ENCODE measurements around the gene RPL32. TPM values are rescaled to one million over a fixed set of nuclear protein-coding genes. Genes with fewer than 3 reads are reported as not detected.

Gene RPL32
- total RNA-seq, 1 experiment from 2014 or later = 1,853 TPM

DNA sequence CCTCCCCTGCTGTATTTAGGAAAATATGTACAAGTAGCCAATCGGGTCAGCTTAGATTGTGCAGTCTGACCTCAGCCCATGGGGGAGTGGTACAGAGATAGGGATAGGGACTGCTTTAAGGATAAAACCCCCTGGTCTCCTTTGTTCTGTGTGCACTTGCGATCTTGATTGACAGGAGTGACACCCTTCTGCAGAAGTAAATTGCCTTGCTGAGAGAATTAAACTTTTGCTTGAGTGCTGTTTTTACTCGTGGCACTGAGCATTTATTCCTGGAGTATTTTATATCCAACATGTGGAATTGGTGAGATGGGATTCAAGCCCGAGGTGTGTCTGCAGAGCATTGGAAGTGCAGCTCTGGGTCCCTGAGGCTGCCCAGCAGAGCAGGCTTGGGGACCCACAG lies 23.9 kb upstream of the RPL32 start:
- TF ChIP-seq EGR1 (IDR thresholded peaks at IDR 0.05; ENCODE audit: low read depth) = no peak
- TF ChIP-seq, protein P1, sequence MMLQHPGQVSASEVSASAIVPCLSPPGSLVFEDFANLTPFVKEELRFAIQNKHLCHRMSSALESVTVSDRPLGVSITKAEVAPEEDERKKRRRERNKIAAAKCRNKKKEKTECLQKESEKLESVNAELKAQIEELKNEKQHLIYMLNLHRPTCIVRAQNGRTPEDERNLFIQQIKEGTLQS (IDR thresholded peaks at IDR 0.05) = no peak
- TF ChIP-seq, protein P2, sequence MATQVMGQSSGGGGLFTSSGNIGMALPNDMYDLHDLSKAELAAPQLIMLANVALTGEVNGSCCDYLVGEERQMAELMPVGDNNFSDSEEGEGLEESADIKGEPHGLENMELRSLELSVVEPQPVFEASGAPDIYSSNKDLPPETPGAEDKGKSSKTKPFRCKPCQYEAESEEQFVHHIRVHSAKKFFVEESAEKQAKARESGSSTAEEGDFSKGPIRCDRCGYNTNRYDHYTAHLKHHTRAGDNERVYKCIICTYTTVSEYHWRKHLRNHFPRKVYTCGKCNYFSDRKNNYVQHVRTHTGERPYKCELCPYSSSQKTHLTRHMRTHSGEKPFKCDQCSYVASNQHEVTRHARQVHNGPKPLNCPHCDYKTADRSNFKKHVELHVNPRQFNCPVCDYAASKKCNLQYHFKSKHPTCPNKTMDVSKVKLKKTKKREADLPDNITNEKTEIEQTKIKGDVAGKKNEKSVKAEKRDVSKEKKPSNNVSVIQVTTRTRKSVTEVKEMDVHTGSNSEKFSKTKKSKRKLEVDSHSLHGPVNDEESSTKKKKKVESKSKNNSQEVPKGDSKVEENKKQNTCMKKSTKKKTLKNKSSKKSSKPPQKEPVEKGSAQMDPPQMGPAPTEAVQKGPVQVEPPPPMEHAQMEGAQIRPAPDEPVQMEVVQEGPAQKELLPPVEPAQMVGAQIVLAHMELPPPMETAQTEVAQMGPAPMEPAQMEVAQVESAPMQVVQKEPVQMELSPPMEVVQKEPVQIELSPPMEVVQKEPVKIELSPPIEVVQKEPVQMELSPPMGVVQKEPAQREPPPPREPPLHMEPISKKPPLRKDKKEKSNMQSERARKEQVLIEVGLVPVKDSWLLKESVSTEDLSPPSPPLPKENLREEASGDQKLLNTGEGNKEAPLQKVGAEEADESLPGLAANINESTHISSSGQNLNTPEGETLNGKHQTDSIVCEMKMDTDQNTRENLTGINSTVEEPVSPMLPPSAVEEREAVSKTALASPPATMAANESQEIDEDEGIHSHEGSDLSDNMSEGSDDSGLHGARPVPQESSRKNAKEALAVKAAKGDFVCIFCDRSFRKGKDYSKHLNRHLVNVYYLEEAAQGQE (IDR thresholded peaks at IDR 0.05; ENCODE audit: low read depth) = no peak
- H3K4me3 ChIP-seq (replicated peaks in 1 of 2; ENCODE audit: low read depth in 1 of 2, low read length in 2 of 2) = no peak overlapping the region
- H3K36me3 ChIP-seq (ENCODE audit: control insufficient read depth in 1 of 2, insufficient read depth in 2 of 2, low read length in 2 of 2) = no peaks in the 10 kb centered on the region
- H3K9me2 ChIP-seq (ENCODE audit: insufficient read depth) = no peaks in the 10 kb centered on the region
- intact Hi-C loops (cut with micrococcal nuclease) = no loop called here
- BruUV-seq (replicated peaks) = no TSS peak
- no peak overlapping the region for H3K27ac ChIP-seq (ENCODE audit: low read depth, low read length)
- RAD21 ChIA-PET (ENCODE audit: low non-redundant PET in 1 of 2, low total read pairs in 2 of 2, uncharacterized antibody in 2 of 2, unreplicated experiment in 2 of 2) = no interaction called here
- POLR2A ChIA-PET = no interaction called here
- H3K4me2 ChIP-seq (ENCODE audit: low read length) = no peak overlapping the region
- H3K79me2 ChIP-seq (ENCODE audit: insufficient read depth, low read length) = no peaks in the 10 kb centered on the region
- no peaks in the 10 kb centered on the region for H4K20me1 ChIP-seq (ENCODE audit: insufficient read depth)
- ATAC-seq (no peak), DNase-seq (ENCODE audit: low read depth, low spot score) (no peak)
- no peak overlapping the region for H3K9ac ChIP-seq (ENCODE audit: low read length)
- no peaks in the 10 kb centered on the region for H3K27me3 ChIP-seq (ENCODE audit: insufficient read depth, low read length)
- no peaks in the 10 kb centered on the region for H3K9me3 ChIP-seq (ENCODE audit: control insufficient read depth in 1 of 2, insufficient read depth in 1 of 2, low read depth in 1 of 2, low read length in 2 of 2)
- CTCF ChIA-PET = interaction anchor here (1.2 kb wide), 1 partner anchor 119 kb away, joined by 4 read pairs; no protein-coding TSS in a partner anchor
- H2AFZ ChIP-seq (ENCODE audit: low read depth, low read length, poor library complexity, severe bottlenecking) = no peak overlapping the region
- H3K4me1 ChIP-seq (ENCODE audit: control insufficient read depth in 1 of 2, insufficient read depth in 2 of 2, low read length in 2 of 2) = peaks cover 10% of the 10 kb centered on the region in 2 experiments; a peak in 3 of 4 replicates

DNA sequence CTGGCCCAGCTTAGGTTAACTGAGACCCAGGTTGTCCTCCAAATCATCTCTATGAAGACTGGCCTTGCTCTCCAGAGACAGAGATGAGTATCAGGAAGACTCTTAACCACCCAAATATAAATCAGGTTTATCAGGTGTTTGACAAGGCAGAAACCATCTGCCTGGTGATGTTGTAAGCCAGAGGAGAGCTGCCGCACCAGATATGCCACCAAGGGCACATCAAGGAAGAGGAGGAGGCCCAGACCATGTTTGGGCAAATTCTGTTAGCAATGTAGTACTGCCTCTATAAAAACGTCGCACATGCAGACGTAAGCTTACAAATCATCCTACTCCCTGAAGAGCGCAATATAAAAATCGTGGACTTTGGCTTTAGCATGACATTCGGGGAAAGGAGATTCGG lies 21.0 kb upstream of the RPL32 start:
- no peak overlapping the region for H3K4me3 ChIP-seq (replicated peaks in 1 of 2; ENCODE audit: low read depth in 1 of 2, low read length in 2 of 2)
- no peaks in the 10 kb centered on the region for H3K4me1 ChIP-seq (ENCODE audit: control insufficient read depth in 1 of 2, insufficient read depth in 2 of 2, low read length in 2 of 2)
- ATAC-seq (no peak), DNase-seq (ENCODE audit: low read depth, low spot score) (no peak)
- ChIA-PET CTCF (no interaction called here), POLR2A (no interaction called here), RAD21 (ENCODE audit: low non-redundant PET in 1 of 2, low total read pairs in 2 of 2, uncharacterized antibody in 2 of 2, unreplicated experiment in 2 of 2) (no interaction called here)
- BruUV-seq (replicated peaks) = no TSS peak
- H2AFZ ChIP-seq (ENCODE audit: low read depth, low read length, poor library complexity, severe bottlenecking) = no peak overlapping the region
- H3K4me2 ChIP-seq (ENCODE audit: low read length) = no peak overlapping the region
- no peaks in the 10 kb centered on the region for H3K27me3 ChIP-seq (ENCODE audit: insufficient read depth, low read length)
- no peaks in the 10 kb centered on the region for H3K79me2 ChIP-seq (ENCODE audit: insufficient read depth, low read length)
- no peak overlapping the region for H3K27ac ChIP-seq (ENCODE audit: low read depth, low read length)
- H3K9me2 ChIP-seq (ENCODE audit: insufficient read depth) = no peaks in the 10 kb centered on the region
- H3K9ac ChIP-seq (ENCODE audit: low read length) = no peak overlapping the region
- no peaks in the 10 kb centered on the region for H3K36me3 ChIP-seq (ENCODE audit: control insufficient read depth in 1 of 2, insufficient read depth in 2 of 2, low read length in 2 of 2)
- intact Hi-C loops (cut with micrococcal nuclease) = no loop called here
- H4K20me1 ChIP-seq (ENCODE audit: insufficient read depth) = no peaks in the 10 kb centered on the region
- no peak for TF ChIP-seq EZH2phosphoT487 (IDR thresholded peaks at IDR 0.05; ENCODE audit: borderline replicate concordance)
- TF ChIP-seq, protein P2 (IDR thresholded peaks at IDR 0.05; ENCODE audit: low read depth) = no peak
- TF ChIP-seq SIN3A (IDR thresholded peaks at IDR 0.05; ENCODE audit: low read depth) = no peak
- TF ChIP-seq CEBPB (IDR thresholded peaks at IDR 0.05; ENCODE audit: low read depth) = no peak
- no peak for TF ChIP-seq ELF1 (IDR thresholded peaks at IDR 0.05; ENCODE audit: borderline replicate concordance, low read depth)
- H3K9me3 ChIP-seq (ENCODE audit: control insufficient read depth in 1 of 2, insufficient read depth in 1 of 2, low read depth in 1 of 2, low read length in 2 of 2) = no peaks in the 10 kb centered on the region
